Panc1 (cell line): ENCODE measurements around the gene ABCG8. TPM values are rescaled to one million over a fixed set of nuclear protein-coding genes. Genes with fewer than 3 reads are reported as not detected.

Source experiments
- ATAC-seq: fragments of 200-7000 bp; cut with Tn5 transposase; 2 replicates; pipeline ENCODE4 v1.9.1; 2020; ENCODE audit warnings: mild to moderate bottlenecking, moderate library complexity
- BruUV-seq: library from RNA; stranded (reverse); fragments of 400-500 nt; replicated peaks from 2 replicates; lab custom pipeline; 2021; lab: Mats Ljungman, UMichigan
- CTCF ChIA-PET: fragments of 300-600 bp; sonication (Branson Sonifier 250); formaldehyde crosslinking; loops from one replicate; lab custom pipeline; 2022; ENCODE audit warnings: antibody characterized with exemption; lab: Charles Lee
- POLR2A ChIA-PET: fragments of 300-600 bp; sonication (Branson Sonifier 250); formaldehyde crosslinking; loops from one replicate; lab custom pipeline; 2022; ENCODE audit warnings: antibody characterized with exemption; lab: Charles Lee
- DNase-seq: peaks from one replicate; pipeline ENCODE4 v3.0.0-alpha.2; 2010; ENCODE audit warnings: low read depth, low spot score
- H3K27ac ChIP-seq: 2 replicates; pipeline ENCODE4 v1.5.1; 2011; ENCODE audit warnings: mild to moderate bottlenecking, low read length, inconsistent platforms
- H3K27me3 ChIP-seq: fragments of 200-500 bp; sonication (Bioruptor generic); 2 replicates; pipeline ENCODE4 v1.6.0; 2014; ENCODE audit warnings: low read length, inconsistent platforms; ENCODE audit not compliant: control insufficient read depth, insufficient read depth
- H3K36me3 ChIP-seq: fragments of 200-500 bp; sonication (Bioruptor generic); 2 replicates; pipeline ENCODE4 v1.5.1; 2014; ENCODE audit warnings: inconsistent platforms, mild to moderate bottlenecking, low read length, moderate library complexity; ENCODE audit not compliant: control insufficient read depth, insufficient read depth
- H3K4me1 ChIP-seq: 2 replicates; pipeline ENCODE4 v1.5.1; 2011; ENCODE audit warnings: inconsistent platforms, mild to moderate bottlenecking, low read length, moderate library complexity; ENCODE audit not compliant: control insufficient read depth, insufficient read depth
- H3K4me3 ChIP-seq, 2 experiments: 2 replicates each; pipeline ENCODE4 v1.5.1; 2011 to 2012; ENCODE audit warnings: low read depth in 2 of 2, low read length in 2 of 2, mild to moderate bottlenecking in 2 of 2, inconsistent platforms in 1 of 2, moderate library complexity in 1 of 2
- H3K9me3 ChIP-seq: fragments of 200-500 bp; sonication (Bioruptor generic); 2 replicates; pipeline ENCODE4 v1.5.1; 2014; ENCODE audit warnings: low read depth, mild to moderate bottlenecking, inconsistent platforms, low read length, moderate library complexity; ENCODE audit not compliant: control insufficient read depth, insufficient read depth
- CTCF ChIP-seq: fragments of 450-650 bp; IDR thresholded peaks from 2 replicates; pipeline ENCODE4 v1.5.1; 2017; ENCODE audit warnings: mild to moderate bottlenecking
- POLR2AphosphoS5 ChIP-seq: IDR thresholded peaks from 2 replicates; pipeline ENCODE4 v1.6.1; 2012; ENCODE audit warnings: mild to moderate bottlenecking, low read depth, low read length, moderate library complexity
- SIN3A ChIP-seq: IDR thresholded peaks from 2 replicates; pipeline ENCODE4 v1.6.1; 2012; ENCODE audit warnings: low read depth, mild to moderate bottlenecking, low read length, moderate library complexity, borderline replicate concordance; ENCODE audit not compliant: insufficient read depth
- TCF7L2 ChIP-seq: IDR thresholded peaks from 2 replicates; pipeline ENCODE4 v1.6.1; 2011; ENCODE audit warnings: mild to moderate bottlenecking, low read depth, low read length, inconsistent platforms
- in situ Hi-C: cut with HindIII; loops from 2 replicates; pipeline ENCODE4 v1.10.0; 2016; ENCODE audit warnings: low sequenced_read_pairs, low pct_unique_long_range_greater_than_20kb
- intact Hi-C: fragments of 100-400 bp; cut with micrococcal nuclease; formaldehyde crosslinking; loops from one replicate; pipeline ENCODE4 v1.10.0; 2022; ENCODE audit not compliant: unreplicated experiment
- total RNA-seq: library from RNA; stranded (reverse); gene quantifications from one replicate; pipeline ENCODE4 v1.2.1, GENCODE V29; 2021; ENCODE audit not compliant: unreplicated experiment
- TF ChIP-seq, protein P1 (sequence below), 2 experiments: IDR thresholded peaks; 2 replicates each; pipeline ENCODE4 v1.6.1; 2011 to 2012; ENCODE audit warnings: low read depth in 2 of 2, control low read depth in 1 of 2, low read length in 1 of 2, mild to moderate bottlenecking in 1 of 2, moderate library complexity in 1 of 2; ENCODE audit not compliant: insufficient read depth in 1 of 2

ABCG8 gene
- total RNA-seq, 1 experiment from 2014 or later: 0.03 TPM

GRCh38 chr2:43874776-43875451 is 36.1 kb downstream of the ABCG8 start:
- ATAC-seq (no peak), DNase-seq (no peak)
- peaks cover 3% of the 10 kb centered on the region for H3K4me1 ChIP-seq
- H3K27me3 ChIP-seq: peaks cover 7% of the 10 kb centered on the region
- ChIA-PET CTCF (no interaction called here), POLR2A (interaction anchor here (0.5 kb wide), 1 partner anchor 234 kb away, joined by 9 read pairs; no protein-coding TSS in a partner anchor)
- BruUV-seq: no TSS peak
- intact Hi-C loops (loop anchor here (5.0 kb wide), 1 partner anchor 268 kb away; no protein-coding TSS in a partner anchor), in situ Hi-C loops (no loop called here)
- no peak overlapping the region for H3K4me3 ChIP-seq
- H3K27ac ChIP-seq: no peak overlapping the region
- H3K36me3 ChIP-seq: no peaks in the 10 kb centered on the region
- H3K9me3 ChIP-seq: no peaks in the 10 kb centered on the region
- no peak for TF ChIP-seq POLR2AphosphoS5
- no peak for TF ChIP-seq TCF7L2
- TF ChIP-seq, protein P1, sequence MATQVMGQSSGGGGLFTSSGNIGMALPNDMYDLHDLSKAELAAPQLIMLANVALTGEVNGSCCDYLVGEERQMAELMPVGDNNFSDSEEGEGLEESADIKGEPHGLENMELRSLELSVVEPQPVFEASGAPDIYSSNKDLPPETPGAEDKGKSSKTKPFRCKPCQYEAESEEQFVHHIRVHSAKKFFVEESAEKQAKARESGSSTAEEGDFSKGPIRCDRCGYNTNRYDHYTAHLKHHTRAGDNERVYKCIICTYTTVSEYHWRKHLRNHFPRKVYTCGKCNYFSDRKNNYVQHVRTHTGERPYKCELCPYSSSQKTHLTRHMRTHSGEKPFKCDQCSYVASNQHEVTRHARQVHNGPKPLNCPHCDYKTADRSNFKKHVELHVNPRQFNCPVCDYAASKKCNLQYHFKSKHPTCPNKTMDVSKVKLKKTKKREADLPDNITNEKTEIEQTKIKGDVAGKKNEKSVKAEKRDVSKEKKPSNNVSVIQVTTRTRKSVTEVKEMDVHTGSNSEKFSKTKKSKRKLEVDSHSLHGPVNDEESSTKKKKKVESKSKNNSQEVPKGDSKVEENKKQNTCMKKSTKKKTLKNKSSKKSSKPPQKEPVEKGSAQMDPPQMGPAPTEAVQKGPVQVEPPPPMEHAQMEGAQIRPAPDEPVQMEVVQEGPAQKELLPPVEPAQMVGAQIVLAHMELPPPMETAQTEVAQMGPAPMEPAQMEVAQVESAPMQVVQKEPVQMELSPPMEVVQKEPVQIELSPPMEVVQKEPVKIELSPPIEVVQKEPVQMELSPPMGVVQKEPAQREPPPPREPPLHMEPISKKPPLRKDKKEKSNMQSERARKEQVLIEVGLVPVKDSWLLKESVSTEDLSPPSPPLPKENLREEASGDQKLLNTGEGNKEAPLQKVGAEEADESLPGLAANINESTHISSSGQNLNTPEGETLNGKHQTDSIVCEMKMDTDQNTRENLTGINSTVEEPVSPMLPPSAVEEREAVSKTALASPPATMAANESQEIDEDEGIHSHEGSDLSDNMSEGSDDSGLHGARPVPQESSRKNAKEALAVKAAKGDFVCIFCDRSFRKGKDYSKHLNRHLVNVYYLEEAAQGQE (IDR thresholded peaks at IDR 0.05; ENCODE audit: insufficient read depth in 1 of 2, low read depth in 2 of 2, low read length in 1 of 2): no peak
- TF ChIP-seq CTCF: no peak
- no peak for TF ChIP-seq SIN3A

GRCh38 chr2:43877782-43878464 is 39.2 kb downstream of the ABCG8 start:
- no TSS peak for BruUV-seq
- H3K27me3 ChIP-seq: no peaks in the 10 kb centered on the region
- no peaks in the 10 kb centered on the region for H3K36me3 ChIP-seq
- POLR2A ChIA-PET: no interaction called here
- no peak overlapping the region for H3K4me3 ChIP-seq
- ATAC-seq (peak; percentile 87), DNase-seq (peak; percentile 55)
- intact Hi-C loops (loop anchor here (5.0 kb wide), 1 partner anchor 271 kb away; no protein-coding TSS in a partner anchor), in situ Hi-C loops (no loop called here)
- H3K27ac ChIP-seq: no peak overlapping the region
- CTCF ChIA-PET: interaction anchor here (0.6 kb wide), 1 partner anchor 37 kb away, joined by 3 read pairs; no protein-coding TSS in a partner anchor
- H3K9me3 ChIP-seq: no peaks in the 10 kb centered on the region
- H3K4me1 ChIP-seq: peaks cover 3% of the 10 kb centered on the region
- TF ChIP-seq, protein P1 (IDR thresholded peaks at IDR 0.05; ENCODE audit: insufficient read depth in 1 of 2, low read depth in 2 of 2, low read length in 1 of 2): no peak
- TF ChIP-seq CTCF: peak; percentile 96
